CD14-positive monocyte (primary cell): Measurements from ENCODE around the gene EXOC2. TPM values are rescaled to one million over a fixed set of nuclear protein-coding genes. Genes with fewer than 3 reads are reported as not detected.

Experiments
- DNase-seq, 3 donors: peaks; one replicate each; pipeline ENCODE4 v3.0.0-alpha.2; 2011 to 2022
- H2AFZ ChIP-seq: 2 replicates; pipeline ENCODE4 v1.6.0; 2012; ENCODE audit warnings: mild to moderate bottlenecking, low read depth, low read length, inconsistent platforms; ENCODE audit not compliant: insufficient read depth, poor library complexity, severe bottlenecking
- H3K27ac ChIP-seq, 2 donors: 1 replicate in 1 of 2; 2 replicates in 1 of 2; pipeline ENCODE4 v1.5.1; 2012 to 2013; ENCODE audit warnings: low read length in 2 of 2, control low read depth in 1 of 2, inconsistent platforms in 1 of 2, low read depth in 1 of 2, mild to moderate bottlenecking in 1 of 2
- H3K27me3 ChIP-seq, 2 donors: one replicate each; pipeline versions ENCODE4 v1.6.0 to v1.6.1; 2011 to 2013; ENCODE audit warnings: low read length in 2 of 2; ENCODE audit not compliant: control insufficient read depth in 2 of 2, insufficient read depth in 2 of 2
- H3K36me3 ChIP-seq, 2 donors: replicated peaks in 1 of 2; 1 replicate in 1 of 2; 2 replicates in 1 of 2; pipeline versions ENCODE4 v1.5.1 to v1.6.1; 2012 to 2013; ENCODE audit warnings: low read length in 2 of 2, control low read depth in 1 of 2, inconsistent platforms in 1 of 2, mild to moderate bottlenecking in 1 of 2; ENCODE audit not compliant: insufficient read depth in 2 of 2, control insufficient read depth in 1 of 2
- H3K4me1 ChIP-seq, 2 donors: 1 replicate in 1 of 2; 2 replicates in 1 of 2; pipeline versions ENCODE4 v1.5.1 to v1.6.1; 2012 to 2013; ENCODE audit warnings: low read length in 2 of 2, control low read depth in 1 of 2, inconsistent platforms in 1 of 2, mild to moderate bottlenecking in 1 of 2, moderate library complexity in 1 of 2; ENCODE audit not compliant: insufficient read depth in 2 of 2, control insufficient read depth in 1 of 2
- H3K4me2 ChIP-seq: replicated peaks from 2 replicates; pipeline ENCODE3; 2012; ENCODE audit warnings: low read length, moderate library complexity, mild to moderate bottlenecking; ENCODE audit not compliant: poor library complexity, severe bottlenecking; ENCODE audit errors: extremely low read depth
- H3K4me3 ChIP-seq, 3 experiments: fragments of 200-600 bp in 1 of 3; sonication (generic) in 1 of 3; replicated peaks in 1 of 3; 1 replicate in 2 of 3; 2 replicates in 1 of 3; pipeline ENCODE4 v1.5.1; 2011 to 2013; ENCODE audit warnings: low read length in 3 of 3, mild to moderate bottlenecking in 3 of 3, control low read depth in 2 of 3, low read depth in 2 of 3, inconsistent platforms in 1 of 3, moderate library complexity in 1 of 3
- H3K79me2 ChIP-seq: 2 replicates; pipeline ENCODE4 v1.6.0; 2012; ENCODE audit warnings: mild to moderate bottlenecking, control low read depth, inconsistent platforms, low read length, moderate library complexity; ENCODE audit not compliant: insufficient read depth
- H3K9ac ChIP-seq: 2 replicates; pipeline ENCODE4 v1.6.0; 2017; ENCODE audit warnings: low read length, mild to moderate bottlenecking; ENCODE audit not compliant: insufficient read depth, poor library complexity, severe bottlenecking
- H3K9me3 ChIP-seq, 2 donors: replicated peaks in 1 of 2; 1 replicate in 1 of 2; 2 replicates in 1 of 2; pipeline versions ENCODE4 v1.5.1 to v1.6.1; 2012 to 2013; ENCODE audit warnings: low read length in 2 of 2, control low read depth in 1 of 2; ENCODE audit not compliant: control insufficient read depth in 1 of 2, insufficient read depth in 1 of 2
- H4K20me1 ChIP-seq: 2 replicates; pipeline ENCODE4 v1.6.0; 2012; ENCODE audit warnings: mild to moderate bottlenecking, low read length, control low read depth, moderate library complexity; ENCODE audit not compliant: insufficient read depth
- H3K27ac Mint-ChIP-seq, 7 donors: one replicate each; pipeline ENCODE4 v1.8.0; 2020; ENCODE audit warnings: mild to moderate bottlenecking in 7 of 7, mixed read lengths in 7 of 7, moderate library complexity in 6 of 7, inconsistent platforms in 2 of 7
- H3K27me3 Mint-ChIP-seq, 3 donors: one replicate each; pipeline ENCODE4 v1.8.0; 2021 to 2022; ENCODE audit warnings: low read depth in 3 of 3, mild to moderate bottlenecking in 3 of 3, mixed read lengths in 3 of 3, moderate library complexity in 3 of 3, inconsistent platforms in 1 of 3
- H3K36me3 Mint-ChIP-seq, 2 donors: one replicate each; pipeline ENCODE4 v1.8.0; 2020; ENCODE audit warnings: mixed read lengths in 2 of 2, inconsistent platforms in 1 of 2, mild to moderate bottlenecking in 1 of 2
- H3K4me1 Mint-ChIP-seq: one replicate; pipeline ENCODE4 v1.8.0; 2020; ENCODE audit warnings: mild to moderate bottlenecking, mixed read lengths
- H3K4me3 Mint-ChIP-seq, 2 donors: one replicate each; pipeline ENCODE4 v1.8.0; 2020; ENCODE audit warnings: mild to moderate bottlenecking in 2 of 2, mixed read lengths in 2 of 2, moderate library complexity in 1 of 2
- H3K9me3 Mint-ChIP-seq, 7 donors: one replicate each; pipeline ENCODE4 v1.8.0; 2020 to 2022; ENCODE audit warnings: mixed read lengths in 7 of 7, mild to moderate bottlenecking in 6 of 7, moderate library complexity in 6 of 7, inconsistent platforms in 2 of 7
- WGBS: methylation state at CpG from one replicate; pipeline ENCODE4 v1.1.5; 2013; ENCODE audit warnings: missing lambda C conversion rate; ENCODE audit not compliant: insufficient coverage; 5-methylcytosine and 5-hydroxymethylcytosine counted together
- intact Hi-C, 2 donors: fragments of 100-400 bp; cut with micrococcal nuclease; formaldehyde crosslinking; loops; one replicate each; pipeline versions ENCODE4 v1.15.0 to v1.15.1; 2023
- polyA plus RNA-seq, 3 donors: library from polyadenylated mRNA; depleted of rRNA in 1 of 3; unstranded in 2 of 3; stranded (reverse) in 1 of 3; fragments of 300-500 nt in 2 of 3; fragments of >200 nt in 1 of 3; fragmentation: Illumina TruSeq in 2 of 3; gene quantifications; 1 replicate in 2 of 3; 2 replicates in 1 of 3; pipeline ENCODE4 v1.2.3, GENCODE V29; 2012 to 2021
- TF ChIP-seq, protein P1 (sequence below): fragments of 200-600 bp; IDR thresholded peaks from one replicate; pipeline ENCODE4 v1.8.0; 2022; ENCODE audit warnings: antibody characterized with exemption, mild to moderate bottlenecking

The EXOC2 gene
- polyA plus RNA-seq, 3 donors: 7.5 to 15.5 (median 12.0) TPM

- peaks cover 4% of the 10 kb centered on the region for H4K20me1 ChIP-seq
- no peaks in the 10 kb centered on the region for H3K4me1 ChIP-seq
- no peaks in the 10 kb centered on the region for H3K27me3 ChIP-seq
- no peak overlapping the region for H2AFZ ChIP-seq
- H3K9me3 ChIP-seq: no peaks in the 10 kb centered on the region
- H3K4me2 ChIP-seq: no peak overlapping the region
- peaks cover 5 to 37% of the 10 kb centered on the region in 2 donors for H3K36me3 ChIP-seq
- intact Hi-C loops: no loop called here
- no peaks in the 10 kb centered on the region for H3K9me3 Mint-ChIP-seq
- H3K27me3 Mint-ChIP-seq: no peaks in the 10 kb centered on the region
- DNase-seq: no peak
- H3K4me3 ChIP-seq: no peak overlapping the region
- H3K79me2 ChIP-seq: no peaks in the 10 kb centered on the region
- 94% methylated on average over 5 of the region's 7 CpGs for WGBS
- no peak overlapping the region for H3K4me3 Mint-ChIP-seq
- H3K27ac ChIP-seq: no peak overlapping the region
- H3K27ac Mint-ChIP-seq: no peak overlapping the region
- peaks cover 28 to 42% of the 10 kb centered on the region in 2 donors for H3K36me3 Mint-ChIP-seq
- TF ChIP-seq, protein P1, sequence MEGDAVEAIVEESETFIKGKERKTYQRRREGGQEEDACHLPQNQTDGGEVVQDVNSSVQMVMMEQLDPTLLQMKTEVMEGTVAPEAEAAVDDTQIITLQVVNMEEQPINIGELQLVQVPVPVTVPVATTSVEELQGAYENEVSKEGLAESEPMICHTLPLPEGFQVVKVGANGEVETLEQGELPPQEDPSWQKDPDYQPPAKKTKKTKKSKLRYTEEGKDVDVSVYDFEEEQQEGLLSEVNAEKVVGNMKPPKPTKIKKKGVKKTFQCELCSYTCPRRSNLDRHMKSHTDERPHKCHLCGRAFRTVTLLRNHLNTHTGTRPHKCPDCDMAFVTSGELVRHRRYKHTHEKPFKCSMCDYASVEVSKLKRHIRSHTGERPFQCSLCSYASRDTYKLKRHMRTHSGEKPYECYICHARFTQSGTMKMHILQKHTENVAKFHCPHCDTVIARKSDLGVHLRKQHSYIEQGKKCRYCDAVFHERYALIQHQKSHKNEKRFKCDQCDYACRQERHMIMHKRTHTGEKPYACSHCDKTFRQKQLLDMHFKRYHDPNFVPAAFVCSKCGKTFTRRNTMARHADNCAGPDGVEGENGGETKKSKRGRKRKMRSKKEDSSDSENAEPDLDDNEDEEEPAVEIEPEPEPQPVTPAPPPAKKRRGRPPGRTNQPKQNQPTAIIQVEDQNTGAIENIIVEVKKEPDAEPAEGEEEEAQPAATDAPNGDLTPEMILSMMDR: no peak
- no peaks in the 10 kb centered on the region for H3K4me1 Mint-ChIP-seq
- no peak overlapping the region for H3K9ac ChIP-seq
Measured at GRCh38 chr6:586553-586952, 106.4 kb downstream of the EXOC2 start.

GRCh38 chr6:583635-584034 is 109.3 kb downstream of the EXOC2 start:
- H3K4me1 Mint-ChIP-seq: no peaks in the 10 kb centered on the region
- Histone ChIP-seq H2AFZ (no peak overlapping the region), H3K36me3 (peaks cover 0 to 8% of the 10 kb centered on the region in 2 donors), H3K4me2 (no peak overlapping the region), H3K27ac (no peak overlapping the region), H3K79me2 (no peaks in the 10 kb centered on the region), H3K4me1 (no peaks in the 10 kb centered on the region), H3K9ac (no peak overlapping the region), H4K20me1 (peaks cover 4% of the 10 kb centered on the region), H3K4me3 (no peak overlapping the region), H3K27me3 (no peaks in the 10 kb centered on the region), H3K9me3 (no peaks in the 10 kb centered on the region)
- no peaks in the 10 kb centered on the region for H3K27me3 Mint-ChIP-seq
- H3K4me3 Mint-ChIP-seq: no peak overlapping the region
- intact Hi-C loops: no loop called here
- TF ChIP-seq, protein P1: no peak
- no peak for DNase-seq
- no peak overlapping the region for H3K27ac Mint-ChIP-seq
- no peaks in the 10 kb centered on the region for H3K9me3 Mint-ChIP-seq
- H3K36me3 Mint-ChIP-seq: peaks cover 7 to 17% of the 10 kb centered on the region in 2 donors
- 94% methylated on average over 5 of the region's 6 CpGs for WGBS
